ENCODE measurements around the gene ATP10B. TPM values are rescaled to one million over a fixed set of nuclear protein-coding genes. Genes with fewer than 3 reads are reported as not detected.

ATP10B gene
- not detected in 2 replicates for total RNA-seq

GRCh38 chr5:160852049-160852448 is at the start of gene ATP10B:
Gene ATP10B (minus strand): TSS chr5:160852211. CDS start chr5:160688074, 164,137 bp downstream.

Measured in placental pericyte (primary cell).